Mononuclear cell (primary cell): ENCODE results near the gene PIGZ. TPM values are rescaled to one million over a fixed set of nuclear protein-coding genes. Genes with fewer than 3 reads are reported as not detected.

Experiments
- total RNA-seq: library from RNA; depleted of rRNA; stranded (reverse); fragments of >200 nt; gene quantifications from one replicate; pipeline ENCODE4 v1.2.3, GENCODE V29; 2012

PIGZ gene
- total RNA-seq, 1 donor: 1.0 TPM

Other genes starting within 250 kb of the PIGZ start
- gene PAK2, start 229.0 kb downstream of the PIGZ start, total RNA-seq: 37.9 TPM
- gene SENP5, start 100.9 kb downstream of the PIGZ start, total RNA-seq: 91.2 TPM
- gene NCBP2, start 26.3 kb downstream of the PIGZ start, total RNA-seq: 23.1 TPM
- gene MELTF, start 61.0 kb upstream of the PIGZ start, total RNA-seq: 9.1 TPM